Neural cell (in vitro differentiated cells): ENCODE results near the gene CADPS2. TPM values are rescaled to one million over a fixed set of nuclear protein-coding genes. Genes with fewer than 3 reads are reported as not detected.
"Not testable (repeated sequence)": the region's sequence is repeated elsewhere in the genome, so short reads cannot be mapped to it uniquely, and the experiment has no call there.

Source experiments
- H2AFZ ChIP-seq: fragments of 200-600, 300-800 bp; sonication (generic), shearing (Covaris generic); 2 replicates; pipeline ENCODE4 v1.6.0; 2014; ENCODE audit warnings: low read depth, mild to moderate bottlenecking, antibody characterized with exemption, low read length, moderate library complexity
- H3F3A ChIP-seq: fragments of 200-600 bp; shearing (Covaris generic); 2 replicates; pipeline ENCODE4 v1.6.1; 2016; ENCODE audit warnings: mild to moderate bottlenecking, moderate library complexity, mixed read lengths, antibody characterized with exemption, low read length; ENCODE audit not compliant: insufficient read depth, poor library complexity, severe bottlenecking
- H3K27ac ChIP-seq: fragments of 200-600, 300-800 bp; sonication (generic), shearing (Covaris generic); 2 replicates; pipeline ENCODE4 v1.5.1; 2014; ENCODE audit warnings: mild to moderate bottlenecking, low read length, moderate library complexity
- H3K27me3 ChIP-seq: fragments of 300-800, 200-600 bp; sonication (generic), shearing (Covaris generic); 2 replicates; pipeline ENCODE4 v1.6.0; 2014; ENCODE audit warnings: mild to moderate bottlenecking, low read depth, low read length, moderate library complexity; ENCODE audit not compliant: insufficient read depth
- H3K36me3 ChIP-seq: fragments of 300-800, 200-600 bp; sonication (generic), shearing (Covaris generic); 2 replicates; pipeline ENCODE4 v1.5.1; 2014; ENCODE audit warnings: mild to moderate bottlenecking, antibody characterized with exemption, low read length, moderate library complexity; ENCODE audit not compliant: insufficient read depth
- H3K4me2 ChIP-seq: fragments of 300-800, 200-600 bp; sonication (generic), shearing (Covaris generic); 2 replicates; pipeline ENCODE4 v1.6.0; 2014; ENCODE audit warnings: mild to moderate bottlenecking, low read length
- H3K4me3 ChIP-seq: fragments of 300-800, 200-600 bp; sonication (generic), shearing (Covaris generic); 2 replicates; pipeline ENCODE4 v1.5.1; 2014; ENCODE audit warnings: mild to moderate bottlenecking, low read length, moderate library complexity
- H3K79me2 ChIP-seq: fragments of 200-600 bp; shearing (Covaris generic); replicated peaks from 2 replicates; pipeline ENCODE4 v1.6.0; 2014; ENCODE audit warnings: mild to moderate bottlenecking, low read length, moderate library complexity; ENCODE audit not compliant: insufficient read depth
- H3K9ac ChIP-seq: fragments of 300-800, 200-600 bp; sonication (generic), shearing (Covaris generic); 2 replicates; pipeline ENCODE4 v1.6.1; 2016; ENCODE audit warnings: mild to moderate bottlenecking, low read length, mixed read lengths
- H3K9me2 ChIP-seq: fragments of 200-600 bp; shearing (Covaris generic); 2 replicates; pipeline ENCODE4 v1.6.1; 2016; ENCODE audit warnings: mild to moderate bottlenecking, low read length, mixed read lengths; ENCODE audit not compliant: insufficient read depth
- H3K9me3 ChIP-seq: fragments of 200-600, 300-800 bp; sonication (generic), shearing (Covaris generic); 2 replicates; pipeline ENCODE4 v1.6.1; 2016; ENCODE audit warnings: mild to moderate bottlenecking, mixed run types, low read length, moderate library complexity, mixed read lengths
- H4K20me1 ChIP-seq: fragments of 200-600 bp; shearing (Covaris generic); 2 replicates; pipeline ENCODE4 v1.6.1; 2016; ENCODE audit warnings: mild to moderate bottlenecking, mixed run types; ENCODE audit not compliant: insufficient read depth
- CTCF ChIP-seq: fragments of 450-650 bp; IDR thresholded peaks from 2 replicates; pipeline ENCODE4 v1.5.1; 2014; ENCODE audit warnings: antibody characterized with exemption, mild to moderate bottlenecking, moderate library complexity; ENCODE audit not compliant: poor library complexity, severe bottlenecking
- EP300 ChIP-seq: fragments of 450-650 bp; conservative IDR thresholded peaks from 2 replicates; pipeline ENCODE4 v1.6.1; 2014; ENCODE audit warnings: antibody characterized with exemption, mild to moderate bottlenecking, moderate library complexity; ENCODE audit not compliant: poor library complexity, severe bottlenecking
- EZH2 ChIP-seq: fragments of 200-600, 300-800 bp; shearing (Covaris generic), sonication (generic); IDR thresholded peaks from 2 replicates; pipeline ENCODE4 v1.6.1; 2014; ENCODE audit warnings: antibody characterized with exemption, low read length, borderline replicate concordance, mild to moderate bottlenecking; ENCODE audit not compliant: insufficient read depth, poor library complexity, severe bottlenecking
- MXI1 ChIP-seq: fragments of 450-650 bp; conservative IDR thresholded peaks from 2 replicates; pipeline ENCODE4 v1.6.1; 2014; ENCODE audit warnings: antibody characterized with exemption, mild to moderate bottlenecking; ENCODE audit not compliant: poor library complexity, severe bottlenecking
- POLR2AphosphoS5 ChIP-seq: IDR thresholded peaks from 2 replicates; pipeline ENCODE4 v1.6.1; 2012
- RAD21 ChIP-seq: fragments of 450-650 bp; conservative IDR thresholded peaks from 2 replicates; pipeline ENCODE4 v1.6.1; 2014; ENCODE audit warnings: antibody characterized with exemption, mild to moderate bottlenecking, moderate library complexity
- REST ChIP-seq: IDR thresholded peaks from 2 replicates; pipeline ENCODE4 v1.6.1; 2012; ENCODE audit warnings: borderline replicate concordance
- SMC3 ChIP-seq: fragments of 450-650 bp; conservative IDR thresholded peaks from 2 replicates; pipeline ENCODE4 v1.6.1; 2014; ENCODE audit warnings: antibody characterized with exemption, mild to moderate bottlenecking, moderate library complexity; ENCODE audit not compliant: poor library complexity
- TAF1 ChIP-seq: IDR thresholded peaks from 2 replicates; pipeline ENCODE4 v1.6.1; 2012; ENCODE audit warnings: low read depth
- polyA plus RNA-seq: library from polyadenylated mRNA; depleted of rRNA; stranded (reverse); fragments of >200 nt; gene quantifications from 2 replicates; pipeline ENCODE4 v1.2.3, GENCODE V29; 2014

The CADPS2 gene
- polyA plus RNA-seq, 1 donor from 2014 or later, result 5.9 TPM

- H3K79me2 ChIP-seq, H4K20me1 ChIP-seq, H3K9me3 ChIP-seq, H3K27me3 ChIP-seq, H3K9ac ChIP-seq, H3K36me3 ChIP-seq, H3K4me2 ChIP-seq, H3K9me2 ChIP-seq, H3K27ac ChIP-seq, H2AFZ ChIP-seq, H3K4me3 ChIP-seq, H3F3A ChIP-seq: not testable (repeated sequence)
These were observed 601.7 kb downstream of the CADPS2 start for GRCh38 chr7:122284608-122285007.

- no peaks in the 10 kb centered on the region for H3K79me2 ChIP-seq
- no peak overlapping the region for H2AFZ ChIP-seq
- H3K9ac ChIP-seq, result no peak overlapping the region
- no peaks in the 10 kb centered on the region for H3K36me3 ChIP-seq
- no peak overlapping the region for H3K4me2 ChIP-seq
- no peak overlapping the region for H3K4me3 ChIP-seq
- no peaks in the 10 kb centered on the region for H3K9me2 ChIP-seq
- TF ChIP-seq MXI1, result no peak
- no peak for TF ChIP-seq POLR2AphosphoS5
- TF ChIP-seq RAD21, result no peak
- TF ChIP-seq EP300, result no peak
- no peak for TF ChIP-seq REST
- TF ChIP-seq SMC3, result no peak
- TF ChIP-seq EZH2, result no peak
- TF ChIP-seq CTCF, result no peak
- no peak for TF ChIP-seq TAF1
- H3K27ac ChIP-seq, result no peak overlapping the region
- H3K9me3 ChIP-seq, result no peaks in the 10 kb centered on the region
- H3F3A ChIP-seq, result no peaks in the 10 kb centered on the region
- no peaks in the 10 kb centered on the region for H3K27me3 ChIP-seq
- H4K20me1 ChIP-seq, result no peaks in the 10 kb centered on the region
These were observed 613.1 kb downstream of the CADPS2 start for GRCh38 chr7:122273117-122273516.

- H3K36me3 ChIP-seq, result no peaks in the 10 kb centered on the region
- H3F3A ChIP-seq, result no peaks in the 10 kb centered on the region
- no peaks in the 10 kb centered on the region for H3K9me2 ChIP-seq
- no peak overlapping the region for H3K4me3 ChIP-seq
- no peak overlapping the region for H3K27ac ChIP-seq
- no peaks in the 10 kb centered on the region for H3K27me3 ChIP-seq
- no peaks in the 10 kb centered on the region for H4K20me1 ChIP-seq
- no peak overlapping the region for H3K9ac ChIP-seq
- H3K4me2 ChIP-seq, result no peak overlapping the region
- TF ChIP-seq SMC3 (no peak), CTCF (no peak), TAF1 (no peak), REST (no peak), RAD21 (no peak), MXI1 (no peak), EZH2 (no peak), EP300 (no peak), POLR2AphosphoS5 (no peak)
- no peaks in the 10 kb centered on the region for H3K79me2 ChIP-seq
- H2AFZ ChIP-seq, result no peak overlapping the region
- no peaks in the 10 kb centered on the region for H3K9me3 ChIP-seq
These were observed 617.0 kb downstream of the CADPS2 start for GRCh38 chr7:122269241-122269640.
